Common myeloid progenitor, CD34-positive (primary cell): ENCODE results near the gene TTC33.

Experiments used
- CTCF ChIA-PET: fragments of 350-600 bp; sonication (Branson Sonifier 250); formaldehyde crosslinking; loops from one replicate; lab custom pipeline; 2021; ENCODE audit warnings: antibody characterized with exemption; lab: Charles Lee
- POLR2A ChIA-PET: fragments of 350-600 bp; sonication (Branson Sonifier 250); formaldehyde crosslinking; loops from one replicate; lab custom pipeline; 2021; ENCODE audit warnings: antibody characterized with exemption; lab: Charles Lee
- DNase-seq, 3 donors: peaks; one replicate each; pipeline versions ENCODE4 v3.0.0 to v3.0.0-alpha.2; 2013
- H3K27ac ChIP-seq, 2 experiments: 1 replicate in 1 of 2; 2 replicates in 1 of 2; pipeline ENCODE4 v1.7.0; 2013; ENCODE audit warnings: inconsistent platforms in 2 of 2, low read length in 2 of 2, mild to moderate bottlenecking in 2 of 2, low read depth in 1 of 2, moderate library complexity in 1 of 2; ENCODE audit not compliant: severe bottlenecking in 2 of 2, insufficient read depth in 1 of 2, poor library complexity in 1 of 2
- H3K27me3 ChIP-seq, 5 experiments: replicated peaks in 2 of 5; 1 replicate in 3 of 5; 2 replicates in 2 of 5; pipeline versions ENCODE4 v1.6.1 to v1.7.0; 2013; ENCODE audit warnings: low read length in 4 of 5, mild to moderate bottlenecking in 2 of 5, moderate library complexity in 2 of 5, inconsistent platforms in 1 of 5; ENCODE audit not compliant: insufficient read depth in 5 of 5, control insufficient read depth in 4 of 5
- H3K36me3 ChIP-seq, 4 experiments: 1 replicate in 2 of 4; 2 replicates in 2 of 4; pipeline versions ENCODE4 v1.6.1 to v1.7.0; 2013; ENCODE audit warnings: low read length in 3 of 4, control low read depth in 1 of 4, mild to moderate bottlenecking in 1 of 4; ENCODE audit not compliant: control insufficient read depth in 4 of 4, insufficient read depth in 4 of 4
- H3K4me1 ChIP-seq, 4 experiments: 1 replicate in 3 of 4; 2 replicates in 1 of 4; pipeline versions ENCODE4 v1.6.1 to v1.7.1; 2013; ENCODE audit warnings: low read length in 3 of 4, mild to moderate bottlenecking in 3 of 4, control low read depth in 1 of 4, inconsistent platforms in 1 of 4, moderate library complexity in 1 of 4; ENCODE audit not compliant: control insufficient read depth in 4 of 4, insufficient read depth in 4 of 4; ENCODE audit errors: control extremely low read depth in 1 of 4
- H3K4me3 ChIP-seq, 7 experiments: 1 replicate in 4 of 7; 2 replicates in 3 of 7; pipeline versions ENCODE4 v1.5.1 to v1.7.0; 2013; ENCODE audit warnings: mild to moderate bottlenecking in 7 of 7, low read length in 6 of 7, moderate library complexity in 6 of 7, inconsistent platforms in 2 of 7, low read depth in 2 of 7, control low read depth in 1 of 7; ENCODE audit not compliant: insufficient read depth in 4 of 7, control insufficient read depth in 1 of 7; ENCODE audit errors: extremely low read depth in 1 of 7
- H3K9me3 ChIP-seq, 5 experiments: 1 replicate in 4 of 5; 2 replicates in 1 of 5; pipeline versions ENCODE4 v1.6.1 to v1.7.1; 2013; ENCODE audit warnings: low read length in 4 of 5, mild to moderate bottlenecking in 2 of 5, inconsistent platforms in 1 of 5, low read depth in 1 of 5, moderate library complexity in 1 of 5; ENCODE audit not compliant: control insufficient read depth in 4 of 5, insufficient read depth in 2 of 5; ENCODE audit errors: control extremely low read depth in 1 of 5
- WGBS: methylation state at CpG from one replicate; pipeline ENCODE4 v1.1.5; 2013; ENCODE audit not compliant: insufficient coverage; 5-methylcytosine and 5-hydroxymethylcytosine counted together

Gene TTC33

DNA sequence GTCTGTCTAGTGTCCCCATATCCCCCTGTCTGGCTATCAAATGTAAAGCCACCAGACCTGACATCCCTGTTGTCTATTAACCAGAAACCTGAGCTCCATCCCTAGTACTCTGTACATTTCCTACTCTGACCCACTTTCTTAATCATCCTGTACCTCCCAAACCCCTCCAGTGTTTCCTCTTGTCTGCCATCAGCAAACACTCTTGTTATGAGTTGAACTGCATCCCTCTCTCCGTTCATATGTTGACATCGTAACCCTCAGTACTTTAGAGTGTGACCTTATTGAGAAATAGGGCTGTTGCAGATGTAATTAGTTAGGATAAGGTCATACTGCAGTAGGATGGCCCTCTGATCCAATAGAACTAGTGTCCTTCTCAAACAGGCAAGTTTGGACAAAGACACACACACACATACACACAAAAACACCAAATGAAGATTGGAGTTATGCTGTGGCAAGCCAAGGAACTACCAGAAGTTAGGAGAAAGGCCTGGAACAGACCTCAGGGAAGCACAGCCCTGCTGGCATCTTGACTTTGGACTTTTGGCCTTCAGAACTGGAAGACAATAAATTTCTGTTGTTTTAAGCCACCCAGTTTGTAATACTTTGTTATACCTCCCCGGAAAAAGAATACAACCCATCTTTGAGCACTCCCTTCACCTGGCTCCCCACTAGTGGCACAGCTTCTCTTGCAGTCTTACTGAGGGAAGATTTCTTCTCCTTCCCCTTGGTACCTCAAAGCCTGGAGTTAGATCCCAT lies 256.1 kb downstream of the TTC33 start:
- peaks cover 10 to 29% (median 17%) of the 10 kb centered on the region in 4 experiments for H3K4me1 ChIP-seq
- ChIA-PET CTCF (interaction anchor here (1.5 kb wide), 1 partner anchor 11 kb away, joined by 4 read pairs; no protein-coding TSS in a partner anchor), POLR2A (interaction anchor here (0.6 kb wide), 1 partner anchor 179 kb away, joined by 6 read pairs; no protein-coding TSS in a partner anchor)
- no peak overlapping the region for H3K4me3 ChIP-seq
- 100% methylated on average over 1 of the region's 3 CpGs for WGBS
- no peaks in the 10 kb centered on the region for H3K9me3 ChIP-seq
- no peak for DNase-seq
- H3K27me3 ChIP-seq = no peaks in the 10 kb centered on the region
- no peak overlapping the region for H3K27ac ChIP-seq
- H3K36me3 ChIP-seq = no peaks in the 10 kb centered on the region

DNA sequence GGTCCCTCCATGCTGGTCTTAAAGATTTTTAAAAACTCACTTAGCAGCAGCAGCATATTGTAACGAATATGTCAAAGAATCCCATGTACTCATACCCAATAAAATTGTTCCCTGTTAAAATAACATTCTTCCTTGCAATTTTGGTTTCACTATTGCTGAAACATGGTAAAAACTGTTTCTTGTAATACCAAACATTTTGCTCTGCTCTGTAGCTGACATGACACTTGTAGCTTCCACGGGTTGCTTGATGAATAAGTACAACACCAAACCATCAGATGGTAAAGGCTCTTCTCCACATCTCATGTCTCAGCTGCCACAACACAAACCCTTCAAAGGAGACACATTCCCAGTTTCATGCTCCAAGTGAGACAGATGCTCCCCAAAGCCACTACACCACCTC lies 256.8 kb downstream of the TTC33 start:
- Histone ChIP-seq H3K4me1 (peaks cover 10 to 24% (median 16%) of the 10 kb centered on the region in 4 experiments), H3K9me3 (no peaks in the 10 kb centered on the region), H3K27me3 (no peaks in the 10 kb centered on the region), H3K27ac (no peak overlapping the region), H3K4me3 (no peak overlapping the region), H3K36me3 (no peaks in the 10 kb centered on the region)
- no peak for DNase-seq
- POLR2A ChIA-PET = interaction anchor here (0.6 kb wide), 1 partner anchor 180 kb away, joined by 6 read pairs; no protein-coding TSS in a partner anchor
- 93% methylated on average over 2 of the region's 2 CpGs for WGBS
- CTCF ChIA-PET = no interaction called here

GRCh38 chr5:40497573-40497972 lies 258.2 kb downstream of the TTC33 start:
- no peaks in the 10 kb centered on the region for H3K36me3 ChIP-seq
- 100% methylated on average over 1 of the region's 1 CpG for WGBS
- POLR2A ChIA-PET = no interaction called here
- peaks cover 4 to 11% (median 6%) of the 10 kb centered on the region in 4 experiments for H3K4me1 ChIP-seq
- no peaks in the 10 kb centered on the region for H3K9me3 ChIP-seq
- H3K27ac ChIP-seq = no peak overlapping the region
- H3K4me3 ChIP-seq = no peak overlapping the region
- DNase-seq = no peak
- H3K27me3 ChIP-seq = no peaks in the 10 kb centered on the region
- CTCF ChIA-PET = interaction anchor here (1.9 kb wide), 1 partner anchor 15 kb away, joined by 5 read pairs; no protein-coding TSS in a partner anchor

- no peak for DNase-seq
- WGBS = no CpG with 5 or more reads among the region's 3 CpGs
- CTCF ChIA-PET = interaction anchor here (0.9 to 1.3 kb wide), 2 partner anchors 15 to 106 kb away, joined by 3 to 4 read pairs; no protein-coding TSS in a partner anchor
- H3K9me3 ChIP-seq = no peaks in the 10 kb centered on the region
- no peak overlapping the region for H3K4me3 ChIP-seq
- POLR2A ChIA-PET = no interaction called here
- peaks cover 2 to 20% (median 12%) of the 10 kb centered on the region in 4 experiments for H3K4me1 ChIP-seq
- no peak overlapping the region for H3K27ac ChIP-seq
- no peaks in the 10 kb centered on the region for H3K27me3 ChIP-seq
- no peaks in the 10 kb centered on the region for H3K36me3 ChIP-seq
These were observed 260.5 kb downstream of the TTC33 start for GRCh38 chr5:40495237-40495635.

DNA sequence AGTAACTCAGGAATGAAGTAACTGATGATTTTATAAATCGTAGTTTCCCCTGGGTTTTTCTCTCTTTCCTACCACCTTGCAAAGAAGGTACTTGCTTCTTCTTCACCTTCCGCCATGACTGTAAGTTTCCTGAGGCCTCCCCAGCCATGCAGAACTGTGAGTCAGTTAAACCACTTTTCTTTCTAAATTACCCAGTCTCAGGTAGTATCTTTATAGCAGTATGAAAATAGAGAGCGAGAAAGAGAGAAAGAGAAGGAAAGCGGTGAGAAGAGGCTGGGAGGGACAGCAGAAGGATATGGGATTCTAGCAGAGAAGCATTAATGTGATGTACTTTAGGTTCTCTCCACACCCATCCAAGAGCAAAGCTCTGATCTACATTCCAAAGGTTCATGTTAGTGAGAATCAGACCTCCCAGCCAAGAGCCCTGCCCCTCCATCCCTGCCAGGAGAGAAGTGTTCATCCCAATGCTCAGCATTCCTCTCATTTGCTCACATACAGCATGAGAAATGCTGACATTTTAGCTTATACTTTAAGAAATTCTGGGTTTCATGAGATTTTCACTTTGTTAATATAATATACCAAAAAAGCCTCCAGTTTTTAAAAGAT lies 261.0 kb downstream of the TTC33 start:
- POLR2A ChIA-PET = no interaction called here

GRCh38 chr5:40492056-40492455 lies 263.7 kb downstream of the TTC33 start:
- CTCF ChIA-PET = no interaction called here
- 100% methylated on average over 1 of the region's 1 CpG for WGBS
- POLR2A ChIA-PET = no interaction called here
- no peak for DNase-seq
- Histone ChIP-seq H3K4me3 (no peak overlapping the region), H3K27me3 (no peaks in the 10 kb centered on the region), H3K27ac (no peak overlapping the region), H3K36me3 (no peaks in the 10 kb centered on the region), H3K9me3 (no peaks in the 10 kb centered on the region), H3K4me1 (peaks cover 15 to 48% (median 36%) of the 10 kb centered on the region in 4 experiments)

More for the DNA sequence above, 261.0 kb downstream of the TTC33 start:
- no peak overlapping the region for H3K4me3 ChIP-seq
- CTCF ChIA-PET = no interaction called here
- no peak overlapping the region for H3K27ac ChIP-seq
- DNase-seq = no peak
- peaks cover 2 to 23% (median 14%) of the 10 kb centered on the region in 4 experiments for H3K4me1 ChIP-seq
- WGBS = 100% methylated on average over 1 of the region's 4 CpGs
- H3K27me3 ChIP-seq = no peaks in the 10 kb centered on the region
- H3K36me3 ChIP-seq = no peaks in the 10 kb centered on the region
- no peaks in the 10 kb centered on the region for H3K9me3 ChIP-seq

- ChIA-PET POLR2A (no interaction called here), CTCF (no interaction called here)
- DNase-seq = no peak
- Histone ChIP-seq H3K36me3 (no peaks in the 10 kb centered on the region), H3K4me3 (no peak overlapping the region), H3K4me1 (peaks cover 19 to 52% (median 40%) of the 10 kb centered on the region in 4 experiments), H3K9me3 (no peaks in the 10 kb centered on the region), H3K27ac (no peak overlapping the region), H3K27me3 (no peaks in the 10 kb centered on the region)
- 39% methylated on average over 1 of the region's 1 CpG for WGBS
These were observed 264.1 kb downstream of the TTC33 start for GRCh38 chr5:40491644-40492043.
